Muscle layer of duodenum (tissue), 2 donors: ENCODE data around the gene ATP1B3.

Source experiments
- H3K27ac ChIP-seq: one replicate; pipeline ENCODE4 v1.7.0; 2013; ENCODE audit warnings: mild to moderate bottlenecking, low read length
- H3K27me3 ChIP-seq: one replicate; pipeline ENCODE4 v1.7.0; 2013; ENCODE audit warnings: low read depth, mild to moderate bottlenecking, control low read depth, low read length
- H3K36me3 ChIP-seq, 2 donors: one replicate each; pipeline ENCODE4 v1.7.0; 2013; ENCODE audit warnings: low read length in 2 of 2, control low read depth in 1 of 2, mild to moderate bottlenecking in 1 of 2; ENCODE audit not compliant: insufficient read depth in 2 of 2, control insufficient read depth in 1 of 2
- H3K4me1 ChIP-seq, 2 donors: one replicate each; pipeline ENCODE4 v1.7.0; 2013; ENCODE audit warnings: low read length in 2 of 2, mild to moderate bottlenecking in 2 of 2, control low read depth in 1 of 2, moderate library complexity in 1 of 2; ENCODE audit not compliant: insufficient read depth in 2 of 2, control insufficient read depth in 1 of 2
- H3K4me3 ChIP-seq, 2 donors: one replicate each; pipeline ENCODE4 v1.7.0; 2013; ENCODE audit warnings: low read length in 2 of 2, low read depth in 1 of 2, mild to moderate bottlenecking in 1 of 2
- H3K9me3 ChIP-seq, 2 donors: one replicate each; pipeline ENCODE4 v1.7.0; 2013; ENCODE audit warnings: low read length in 2 of 2, control low read depth in 1 of 2, mild to moderate bottlenecking in 1 of 2; ENCODE audit not compliant: control insufficient read depth in 1 of 2
- donor health status: healthy.

The ATP1B3 gene

DNA sequence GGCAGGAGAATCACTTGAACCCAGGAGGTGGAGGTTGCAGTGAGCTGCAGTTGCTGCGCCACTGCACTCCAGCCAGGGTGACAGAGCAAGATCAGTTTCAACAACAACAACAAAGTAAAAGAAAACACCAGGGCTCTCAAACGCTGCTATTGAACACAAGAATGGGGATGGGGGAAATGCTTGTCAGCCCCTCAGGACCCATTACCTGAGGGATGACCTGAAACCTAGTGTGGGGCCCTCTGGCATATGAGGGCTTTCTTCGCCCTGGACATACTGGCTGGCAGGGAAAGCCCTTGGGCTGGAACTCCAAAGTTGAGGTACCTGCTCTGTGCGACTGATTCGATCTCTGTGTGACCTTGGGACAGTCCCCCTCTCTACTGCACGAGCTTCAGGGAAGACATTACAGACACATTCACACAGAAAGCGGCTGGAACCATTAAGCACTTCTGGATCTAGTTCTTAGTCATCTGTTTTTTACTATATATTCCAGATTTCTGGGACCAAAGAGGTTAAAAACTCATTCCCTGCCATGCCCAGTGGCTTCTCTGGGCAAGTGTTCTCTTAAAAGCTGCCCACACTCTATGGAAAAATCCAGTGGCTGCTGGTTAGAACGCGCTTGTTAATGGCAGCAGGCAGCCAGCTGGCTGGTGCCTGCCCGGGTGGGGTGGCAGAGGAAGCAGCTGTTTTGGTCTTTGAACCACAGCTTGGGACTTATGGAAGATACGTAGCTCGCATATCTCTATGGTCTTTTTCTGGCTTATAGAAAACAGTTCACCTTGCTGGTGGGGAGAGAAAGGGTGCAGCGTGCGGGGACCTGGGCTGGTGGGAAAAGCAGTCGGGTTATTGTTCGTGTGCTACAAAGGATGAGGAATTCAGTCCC is 57.2 kb downstream of the ATP1B3 start:
- H3K36me3 ChIP-seq: peaks cover 0 to 4% of the 10 kb centered on the region in 2 donors
- no peak overlapping the region for H3K4me3 ChIP-seq
- H3K27ac ChIP-seq: no peak overlapping the region
- H3K4me1 ChIP-seq: no peaks in the 10 kb centered on the region
- H3K9me3 ChIP-seq: no peaks in the 10 kb centered on the region
- H3K27me3 ChIP-seq: no peaks in the 10 kb centered on the region

DNA sequence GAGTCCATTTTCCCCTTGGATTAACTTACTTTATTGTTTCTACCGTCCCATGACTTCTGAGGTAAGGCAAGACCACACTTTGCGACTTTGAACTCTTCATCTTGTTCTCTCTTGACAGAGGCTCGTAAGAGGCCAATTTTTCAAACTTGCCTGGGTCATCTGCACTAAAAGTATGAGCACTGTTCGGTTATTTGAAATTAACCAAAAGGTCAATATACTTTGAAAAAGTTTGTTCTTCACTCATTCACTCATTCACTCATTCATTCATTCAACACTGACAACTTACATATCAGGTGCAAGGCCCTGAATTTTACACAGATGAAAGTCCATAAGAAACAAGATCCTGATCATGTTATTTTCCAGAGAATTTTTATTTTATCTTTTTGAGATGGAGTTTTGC is 57.9 kb downstream of the ATP1B3 start:
- Histone ChIP-seq H3K27me3 (no peaks in the 10 kb centered on the region), H3K27ac (no peak overlapping the region), H3K4me3 (no peak overlapping the region), H3K9me3 (no peaks in the 10 kb centered on the region), H3K36me3 (peaks cover 0 to 4% of the 10 kb centered on the region in 2 donors), H3K4me1 (no peaks in the 10 kb centered on the region)

DNA sequence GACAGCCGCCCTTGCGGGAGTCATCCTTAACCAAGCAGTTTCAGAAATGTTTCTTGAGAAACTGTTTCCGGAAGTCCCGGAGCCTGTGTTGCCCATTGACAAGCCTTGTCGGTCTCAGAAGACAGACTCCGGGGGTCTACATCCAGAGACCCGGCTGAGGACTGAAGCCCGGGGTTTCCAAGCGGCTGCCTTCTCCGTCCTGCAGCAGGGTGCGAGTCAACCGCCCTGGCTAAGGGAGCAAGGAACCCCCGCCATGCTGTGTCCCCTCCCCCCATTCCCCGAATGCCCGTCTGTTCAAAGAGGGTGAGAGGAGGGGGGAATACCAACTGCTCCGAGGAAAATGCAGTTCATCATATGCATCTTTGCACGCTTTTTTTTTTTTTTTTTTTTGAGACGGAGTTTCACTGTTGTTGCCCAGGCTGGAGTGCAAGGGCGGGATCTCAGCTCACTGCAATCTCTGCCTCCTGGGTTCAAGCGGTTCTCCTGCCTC is 61.6 kb downstream of the ATP1B3 start:
- H3K4me1 ChIP-seq: no peaks in the 10 kb centered on the region
- no peak overlapping the region for H3K27ac ChIP-seq
- no peaks in the 10 kb centered on the region for H3K27me3 ChIP-seq
- no peaks in the 10 kb centered on the region for H3K9me3 ChIP-seq
- H3K36me3 ChIP-seq: peaks cover 0 to 4% of the 10 kb centered on the region in 2 donors
- H3K4me3 ChIP-seq: no peak overlapping the region

DNA sequence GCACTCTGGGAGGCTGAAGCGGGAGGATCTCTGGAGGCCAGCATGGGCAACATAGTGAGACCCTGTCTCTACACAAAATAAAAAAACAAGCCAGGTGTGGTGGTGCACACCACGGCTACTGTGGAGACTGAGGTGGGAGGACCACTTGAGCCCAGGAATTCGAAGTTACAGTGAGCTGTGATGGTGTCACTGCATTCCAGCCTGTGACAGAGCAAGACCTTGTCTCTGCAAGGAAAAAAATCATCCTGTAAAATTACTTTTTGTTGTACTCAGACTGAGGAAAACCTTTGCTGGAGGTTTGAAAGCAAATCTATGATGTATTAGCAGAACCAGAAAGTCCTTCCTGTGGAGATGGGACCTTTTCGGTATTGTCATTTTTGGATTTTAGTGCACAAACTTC is 63.3 kb downstream of the ATP1B3 start:
- Histone ChIP-seq H3K36me3 (no peaks in the 10 kb centered on the region), H3K27ac (no peak overlapping the region), H3K4me1 (no peaks in the 10 kb centered on the region), H3K9me3 (no peaks in the 10 kb centered on the region), H3K4me3 (no peak overlapping the region), H3K27me3 (no peaks in the 10 kb centered on the region)

DNA sequence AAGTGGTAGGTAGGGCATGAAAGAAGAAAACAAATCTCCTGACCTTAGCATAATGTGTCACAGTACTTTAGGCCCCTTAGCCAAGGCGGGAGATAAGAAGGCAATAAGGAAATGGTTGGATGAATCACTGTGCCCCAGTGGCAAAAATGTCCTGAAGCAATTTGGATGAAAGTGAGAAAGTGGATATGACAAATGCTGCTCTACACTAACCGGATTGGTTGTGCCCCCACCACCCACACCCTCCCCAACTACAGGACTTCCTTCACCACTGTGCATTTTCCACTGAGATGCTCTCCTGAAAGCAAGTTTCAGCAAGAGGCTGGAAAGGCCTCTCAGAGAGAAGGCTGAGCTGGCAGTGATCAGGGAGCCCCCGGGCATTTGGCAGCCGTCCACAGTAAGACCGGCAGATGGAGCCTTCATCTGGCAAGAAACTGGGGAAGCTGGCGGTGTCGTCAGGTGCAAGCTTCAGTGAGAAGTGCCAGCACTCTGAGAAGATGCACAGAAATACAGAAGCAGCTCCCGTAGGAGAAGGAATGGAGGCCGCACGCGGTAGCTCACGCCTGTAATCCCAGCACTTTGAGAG is 63.8 kb downstream of the ATP1B3 start:
- no peaks in the 10 kb centered on the region for H3K9me3 ChIP-seq
- no peak overlapping the region for H3K4me3 ChIP-seq
- no peaks in the 10 kb centered on the region for H3K27me3 ChIP-seq
- H3K27ac ChIP-seq: no peak overlapping the region
- no peaks in the 10 kb centered on the region for H3K4me1 ChIP-seq
- no peaks in the 10 kb centered on the region for H3K36me3 ChIP-seq

DNA sequence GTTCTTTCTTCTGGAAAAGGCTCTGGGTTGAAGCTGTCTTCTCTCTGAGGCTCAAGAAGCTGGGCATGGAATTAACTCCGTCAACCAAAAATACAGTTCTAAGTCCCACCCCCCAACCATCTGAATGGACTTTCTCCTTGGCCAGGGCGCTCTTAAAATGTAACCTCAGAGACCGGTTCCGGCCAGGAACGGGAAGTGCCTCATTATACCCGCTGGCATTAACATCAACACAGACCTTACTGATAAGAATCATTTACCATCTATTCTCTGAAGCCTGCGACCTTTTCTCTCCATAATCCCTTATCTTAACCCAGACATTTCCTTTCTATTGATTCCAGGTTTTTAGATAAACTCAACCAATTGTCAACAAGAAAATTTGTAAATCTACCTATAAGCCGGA is 64.7 kb downstream of the ATP1B3 start:
- H3K27ac ChIP-seq: no peak overlapping the region
- H3K4me1 ChIP-seq: no peaks in the 10 kb centered on the region
- H3K4me3 ChIP-seq: no peak overlapping the region
- H3K36me3 ChIP-seq: no peaks in the 10 kb centered on the region
- H3K27me3 ChIP-seq: no peaks in the 10 kb centered on the region
- H3K9me3 ChIP-seq: no peaks in the 10 kb centered on the region

DNA sequence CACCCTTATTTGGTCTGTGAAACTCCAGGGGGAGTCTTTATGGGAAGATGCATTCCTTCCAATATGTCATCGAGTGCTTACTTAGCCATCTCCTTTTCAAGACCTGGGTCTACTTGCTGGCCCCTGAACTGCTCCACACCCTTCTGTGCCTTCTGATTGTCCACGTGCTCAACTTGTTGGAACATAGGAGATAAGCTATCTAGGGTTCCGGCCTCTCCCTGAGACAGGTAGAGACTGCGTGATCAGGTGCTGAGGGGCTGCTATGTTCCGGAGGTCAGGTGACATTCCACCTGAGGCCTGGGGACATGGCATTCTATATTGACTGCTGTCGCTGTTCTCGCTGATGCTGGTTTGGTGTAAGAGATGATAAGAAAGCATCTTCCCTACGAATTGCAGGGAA is 65.6 kb downstream of the ATP1B3 start:
- Histone ChIP-seq H3K36me3 (no peaks in the 10 kb centered on the region), H3K4me1 (no peaks in the 10 kb centered on the region), H3K27me3 (no peaks in the 10 kb centered on the region), H3K9me3 (no peaks in the 10 kb centered on the region), H3K27ac (no peak overlapping the region), H3K4me3 (no peak overlapping the region)

DNA sequence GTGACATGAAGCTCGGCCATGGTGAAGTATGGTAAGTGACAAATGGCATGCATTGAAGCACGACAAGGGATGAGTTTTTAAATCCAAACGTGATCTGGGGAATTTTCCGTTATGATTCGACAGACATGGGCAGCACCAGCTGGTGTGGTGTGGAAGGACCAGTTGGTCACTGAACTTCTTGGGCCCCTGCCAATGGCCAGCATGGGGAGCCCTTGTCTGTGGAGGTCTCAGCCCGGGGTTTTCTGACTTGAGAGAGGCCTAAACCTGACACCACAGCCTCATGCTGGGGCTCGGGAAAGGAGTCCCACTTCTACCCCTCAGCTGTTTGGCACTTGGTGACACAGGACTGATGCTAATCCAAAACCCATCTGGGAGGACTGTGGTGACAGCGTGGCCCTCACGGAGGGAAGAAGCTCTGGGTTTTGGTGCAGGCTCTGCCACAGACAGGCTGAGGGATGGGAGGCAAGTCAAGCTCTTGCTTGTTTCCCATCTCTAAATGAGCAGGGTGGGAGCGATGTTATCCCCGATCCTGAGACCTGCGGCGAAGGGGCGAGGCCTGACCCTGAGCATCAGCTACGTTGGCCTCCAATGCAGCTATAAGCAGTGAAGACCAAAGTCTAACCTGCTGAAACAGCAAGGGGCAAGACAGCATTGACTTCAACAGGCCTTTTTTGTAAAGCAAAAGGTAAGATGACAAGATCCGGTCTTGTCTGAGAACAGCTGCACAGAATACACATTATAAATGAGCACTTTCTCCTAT is 69.5 kb downstream of the ATP1B3 start:
- H3K4me3 ChIP-seq: no peak overlapping the region
- no peaks in the 10 kb centered on the region for H3K9me3 ChIP-seq
- H3K27me3 ChIP-seq: no peaks in the 10 kb centered on the region
- no peak overlapping the region for H3K27ac ChIP-seq
- peaks cover 2 to 3% of the 10 kb centered on the region in 2 donors for H3K36me3 ChIP-seq
- H3K4me1 ChIP-seq: no peaks in the 10 kb centered on the region

DNA sequence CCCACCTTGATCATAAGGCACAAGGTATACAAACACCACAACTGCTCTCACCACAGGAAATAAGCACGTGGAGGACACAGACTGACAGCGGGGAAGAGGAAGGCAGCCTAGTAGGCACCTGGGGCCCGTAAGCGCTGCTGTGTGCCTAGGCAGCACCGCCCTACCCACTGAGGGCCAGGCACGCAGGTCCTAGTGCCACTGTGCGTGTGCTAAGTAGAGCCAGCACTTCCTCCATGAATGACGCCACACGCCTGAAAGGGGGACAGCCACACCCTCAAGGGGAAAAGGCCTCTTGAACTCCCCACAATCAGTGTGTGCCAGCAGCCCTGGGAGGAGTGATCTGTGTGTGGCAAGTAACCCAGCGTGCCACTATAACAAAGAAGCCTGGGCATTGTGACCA is 73.0 kb downstream of the ATP1B3 start:
- Histone ChIP-seq H3K9me3 (no peaks in the 10 kb centered on the region), H3K4me3 (no peak overlapping the region), H3K4me1 (peaks cover 0 to 3% of the 10 kb centered on the region in 2 donors), H3K27me3 (no peaks in the 10 kb centered on the region), H3K27ac (no peak overlapping the region), H3K36me3 (peaks cover 13 to 16% of the 10 kb centered on the region in 2 donors)

DNA sequence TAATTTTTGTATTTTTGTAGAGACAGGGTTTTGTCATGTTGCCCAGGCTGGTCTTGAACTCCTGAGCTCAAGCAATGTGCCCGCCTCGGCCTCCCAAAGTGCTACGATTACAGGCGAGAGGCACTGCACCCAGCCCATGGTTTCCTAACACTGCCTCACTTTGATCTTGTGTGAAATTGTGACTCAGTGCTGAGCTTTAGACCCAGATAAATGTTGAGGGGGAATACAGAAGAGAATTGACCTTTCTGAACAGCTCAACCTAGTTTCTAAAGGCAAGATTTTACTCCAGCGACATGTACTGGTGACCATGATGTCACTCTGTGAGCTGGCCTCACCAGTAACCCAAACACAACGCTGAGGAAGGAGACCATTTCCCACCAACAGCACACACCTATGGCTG is 73.5 kb downstream of the ATP1B3 start:
- Histone ChIP-seq H3K4me1 (peaks cover 0 to 7% of the 10 kb centered on the region in 2 donors), H3K9me3 (no peaks in the 10 kb centered on the region), H3K27me3 (no peaks in the 10 kb centered on the region), H3K4me3 (no peak overlapping the region), H3K36me3 (peaks cover 13 to 16% of the 10 kb centered on the region in 2 donors), H3K27ac (no peak overlapping the region)
